ENCODE data around the gene TK1. TPM values are rescaled to one million over a fixed set of nuclear protein-coding genes. Genes with fewer than 3 reads are reported as not detected.

The TK1 gene, protein sequence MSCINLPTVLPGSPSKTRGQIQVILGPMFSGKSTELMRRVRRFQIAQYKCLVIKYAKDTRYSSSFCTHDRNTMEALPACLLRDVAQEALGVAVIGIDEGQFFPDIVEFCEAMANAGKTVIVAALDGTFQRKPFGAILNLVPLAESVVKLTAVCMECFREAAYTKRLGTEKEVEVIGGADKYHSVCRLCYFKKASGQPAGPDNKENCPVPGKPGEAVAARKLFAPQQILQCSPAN
- 19.5 TPM for total RNA-seq

DNA sequence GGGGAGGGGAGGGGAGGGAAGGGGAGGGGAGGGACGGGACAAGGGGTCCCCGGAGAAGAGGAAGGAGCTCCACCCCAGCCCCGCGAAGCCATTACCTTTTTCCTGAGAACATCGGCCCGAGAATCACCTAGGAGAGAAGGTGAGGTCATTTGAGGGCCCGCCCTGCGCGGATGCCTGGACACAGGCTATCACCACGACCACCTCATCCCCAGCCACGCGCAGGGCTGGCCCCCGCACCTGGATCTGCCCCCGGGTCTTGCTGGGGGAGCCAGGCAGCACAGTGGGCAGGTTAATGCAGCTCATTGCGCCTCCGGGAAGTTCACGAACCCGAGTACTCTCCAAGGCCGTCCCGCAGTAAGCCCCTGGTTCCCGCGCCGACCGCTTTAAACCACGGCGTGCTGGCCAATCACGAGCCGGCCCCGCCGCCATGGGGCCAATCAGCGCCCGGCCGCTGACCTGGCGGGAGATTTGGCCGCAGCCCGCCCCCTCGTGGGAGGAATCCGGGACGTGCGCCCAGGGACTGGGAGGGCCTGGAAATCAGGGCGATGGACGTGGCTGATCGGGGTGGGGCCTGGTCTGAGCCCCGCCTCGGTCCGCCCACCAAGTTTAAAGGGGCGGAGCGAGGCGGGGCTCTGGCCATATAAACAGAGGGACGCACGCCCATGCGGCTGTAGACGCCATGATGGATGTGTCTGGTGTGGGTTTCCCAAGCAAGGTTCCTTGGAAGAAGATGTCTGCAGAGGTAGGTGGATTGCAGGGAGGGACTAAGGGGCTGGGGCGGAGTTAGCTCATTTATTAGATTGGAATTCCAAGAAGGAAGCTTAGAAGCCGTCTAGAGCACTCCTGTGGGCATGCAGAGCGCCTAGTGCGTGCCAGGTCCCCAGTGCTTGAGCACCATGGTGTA lies at the start of gene TK1, which contains the start of gene AFMID:
Gene TK1, minus strand, starts transcription at position 361 of the 904 bp plus-strand sequence. Its CDS starts 58 bp downstream, at position 303.
Gene AFMID, plus strand, starts transcription at position 671 of the 904 bp plus-strand sequence. Its CDS starts 9 bp downstream, at position 680.
- DNase-seq = peak; percentile 98

DNA sequence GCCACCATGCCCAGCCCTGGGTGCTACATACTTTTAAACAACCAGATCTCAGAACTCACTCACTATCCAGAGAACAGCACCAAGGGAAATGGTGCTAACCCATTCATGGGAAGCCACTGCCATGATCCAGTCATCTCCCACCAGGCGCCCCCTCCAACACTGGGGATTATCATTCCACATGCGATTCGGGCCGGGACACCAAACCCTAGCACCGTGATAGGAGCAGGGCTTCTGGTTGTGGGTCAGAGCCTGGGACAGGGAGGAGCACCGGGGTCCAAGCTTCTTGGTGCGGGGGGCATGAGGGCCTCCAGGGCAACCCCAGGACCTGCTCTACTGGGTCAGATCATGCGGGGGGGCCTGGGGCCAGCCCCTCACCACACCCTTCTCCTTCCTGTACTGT lies 49.0 kb upstream of the TK1 start:
- DNase-seq = no peak

DNA sequence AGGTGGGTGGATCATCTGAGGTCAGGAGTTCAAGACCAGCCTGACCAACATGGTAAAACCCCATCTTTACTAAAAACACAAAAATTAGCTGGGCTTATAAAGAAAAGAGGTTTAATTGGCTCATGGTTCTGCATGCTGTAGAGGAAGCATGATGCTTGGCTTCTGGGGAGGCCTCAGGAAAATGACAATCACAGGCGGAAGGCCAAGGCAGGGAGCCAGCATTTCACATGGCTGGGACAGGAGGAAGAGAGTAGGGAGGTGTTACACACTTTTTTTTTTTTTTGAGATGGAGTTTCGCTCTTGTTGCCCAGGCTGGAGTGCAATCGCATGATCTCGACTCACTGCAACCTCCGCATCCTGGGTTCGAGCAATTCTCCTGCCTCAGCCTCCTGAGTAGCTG lies 48.2 kb upstream of the TK1 start:
- peak; percentile 82 for DNase-seq

DNA sequence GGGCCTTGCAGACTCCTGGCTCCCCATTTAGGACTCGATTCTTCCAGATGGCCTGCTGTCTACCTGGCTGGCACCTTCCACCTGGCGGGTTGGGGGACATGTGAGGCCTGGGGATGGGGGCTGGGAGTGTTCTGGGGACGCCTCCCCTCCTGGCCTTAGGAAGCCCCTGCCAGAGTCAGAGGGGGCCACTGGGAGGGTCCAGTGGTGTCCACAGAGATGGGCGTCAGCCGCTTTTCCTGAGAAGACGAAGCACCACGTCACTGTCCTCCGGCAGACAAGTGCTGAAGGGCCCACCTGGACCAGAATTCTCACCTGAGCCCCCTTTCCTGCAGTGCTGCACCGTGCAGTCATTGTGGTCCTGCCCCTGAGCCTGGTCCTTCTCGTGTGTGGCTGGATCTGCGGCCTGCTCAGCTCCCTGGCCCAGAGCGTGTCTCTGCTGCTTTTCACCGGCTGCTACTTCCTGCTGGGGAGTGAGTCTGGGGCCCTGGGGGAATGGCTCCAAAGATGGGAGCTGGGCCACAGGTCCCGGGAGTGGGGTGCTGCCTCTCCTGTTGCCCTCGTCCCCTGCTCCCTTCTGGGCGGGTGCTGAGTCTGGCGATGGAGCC lies 47.5 kb upstream of the TK1 start:
- DNase-seq = no peak

DNA sequence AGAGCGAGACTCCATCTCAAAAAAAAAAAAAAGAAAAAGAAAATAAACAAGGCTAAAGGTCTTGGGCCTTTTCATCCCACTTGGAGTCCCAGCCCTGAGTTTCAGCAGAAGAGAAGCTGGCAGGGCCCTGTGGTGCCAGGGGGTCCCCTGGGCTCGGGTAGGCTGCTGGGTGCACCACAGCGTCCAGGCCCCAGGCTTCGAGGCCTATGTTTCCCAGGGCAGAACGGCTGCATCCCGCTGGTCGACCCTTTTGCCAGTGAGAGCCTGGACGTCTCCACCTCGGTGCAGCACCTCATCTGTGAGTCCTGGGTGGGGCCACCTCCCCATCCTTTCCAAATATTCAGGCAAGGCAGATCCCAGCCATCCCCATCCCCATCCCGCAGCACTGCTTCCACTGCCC lies 46.8 kb upstream of the TK1 start:
- no peak for DNase-seq

DNA sequence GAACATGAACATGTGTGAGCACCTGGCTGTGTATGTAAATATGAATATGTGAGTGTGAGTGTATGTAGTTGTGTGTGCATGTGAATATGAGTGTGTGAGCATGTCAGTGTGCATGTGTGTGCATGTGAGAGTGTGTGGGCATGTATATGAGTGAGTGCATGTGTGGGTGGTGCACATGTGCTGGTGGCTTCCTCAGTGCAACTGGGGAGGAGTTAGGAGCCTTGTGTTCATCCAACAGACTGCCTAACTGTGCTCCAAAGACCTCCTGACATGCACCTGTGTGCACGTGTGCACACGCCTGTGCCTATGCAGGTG lies 46.0 kb upstream of the TK1 start:
- no peak for DNase-seq

DNA sequence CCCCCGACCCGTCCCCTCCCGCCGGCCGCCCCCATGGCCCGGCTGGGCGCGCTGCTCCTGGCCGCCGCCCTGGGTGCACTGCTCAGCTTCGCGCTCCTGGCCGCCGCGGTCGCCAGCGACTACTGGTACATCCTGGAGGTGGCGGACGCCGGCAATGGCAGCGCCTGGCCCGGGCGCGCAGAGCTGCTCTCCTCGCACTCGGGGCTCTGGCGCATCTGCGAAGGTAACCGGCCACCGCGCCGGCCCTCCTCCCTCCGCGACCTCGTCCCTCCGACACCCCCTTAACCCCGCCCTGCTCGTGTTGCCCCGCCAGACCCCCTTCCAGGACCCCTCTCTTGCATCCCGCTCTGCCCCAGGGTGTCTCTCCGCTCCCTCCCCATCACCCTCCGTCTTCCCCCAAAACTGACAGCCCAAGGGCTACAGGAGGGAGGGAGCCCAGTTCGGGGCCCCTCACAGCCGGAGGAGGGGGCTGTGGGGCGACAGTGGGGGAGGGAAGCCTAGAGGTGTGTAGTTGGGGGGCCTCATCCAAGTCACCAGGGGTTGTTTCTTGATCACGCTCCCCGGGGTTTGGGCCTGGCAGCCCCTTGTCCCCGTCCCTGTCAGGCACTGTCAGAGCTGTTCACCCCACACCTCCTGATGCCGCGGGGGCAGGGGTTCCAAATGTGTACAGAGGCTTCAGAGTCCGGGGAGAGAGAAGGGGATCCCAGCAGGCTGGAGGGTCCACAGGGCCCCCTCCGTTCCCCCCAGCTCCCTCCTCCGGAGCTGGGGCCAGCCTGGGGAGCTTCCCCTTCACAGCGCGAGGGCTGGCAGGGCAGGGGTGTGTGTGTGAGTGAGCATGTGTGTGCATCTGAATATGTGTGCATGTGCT lies 45.4 kb upstream of the TK1 start:
- DNase-seq = no peak

DNA sequence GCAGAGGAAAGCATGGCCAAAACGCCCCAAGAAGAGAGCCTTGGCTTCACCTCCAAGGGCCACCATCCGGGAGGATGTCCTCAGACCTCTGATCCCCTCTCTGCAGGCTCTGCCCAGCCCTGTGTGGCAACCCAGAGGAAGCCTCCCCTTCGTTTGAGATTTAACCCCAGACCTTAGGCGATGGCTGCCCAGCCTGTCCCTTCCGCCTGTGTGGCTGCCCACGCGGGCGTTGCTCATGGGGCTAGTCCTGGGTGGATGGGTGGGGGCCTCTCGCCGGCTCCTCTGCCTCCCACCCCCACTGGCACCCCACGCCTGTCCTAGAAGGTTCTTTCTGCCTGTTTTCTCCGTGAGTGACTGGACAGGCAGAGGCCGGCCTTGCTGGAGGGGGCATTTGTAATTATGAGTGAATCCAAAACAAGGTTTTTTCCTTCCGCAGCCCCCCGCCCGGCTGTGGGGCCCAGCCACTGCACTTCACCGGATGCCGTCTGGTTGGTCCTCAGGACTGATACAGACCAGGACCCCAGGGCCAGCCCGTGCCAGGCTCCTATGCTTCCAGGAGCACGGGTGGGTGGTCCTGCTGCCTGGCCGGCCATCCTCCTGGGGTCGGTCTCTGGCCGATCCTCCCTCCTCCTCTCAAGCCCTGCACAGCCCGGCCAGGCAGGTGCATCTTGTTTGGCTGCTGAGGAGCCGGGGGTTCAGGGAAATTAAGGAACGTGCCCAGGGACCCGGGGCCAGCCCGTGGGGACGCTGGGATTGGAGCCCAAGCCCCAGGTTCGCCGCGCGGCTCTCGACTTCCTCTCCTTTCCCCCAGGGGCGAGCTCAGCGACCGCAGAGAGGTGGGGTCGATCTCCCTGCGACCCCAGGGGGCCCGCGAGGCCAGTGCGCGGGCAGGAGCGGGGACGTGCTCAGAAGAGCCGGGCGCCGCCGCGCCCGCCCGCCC lies 44.4 kb upstream of the TK1 start, which contains the start of gene TMEM235:
Gene TMEM235, plus strand, starts transcription at position 636 of the 940 bp plus-strand sequence. CDS start 393 bp downstream, outside the sequence.
- no peak for DNase-seq

DNA sequence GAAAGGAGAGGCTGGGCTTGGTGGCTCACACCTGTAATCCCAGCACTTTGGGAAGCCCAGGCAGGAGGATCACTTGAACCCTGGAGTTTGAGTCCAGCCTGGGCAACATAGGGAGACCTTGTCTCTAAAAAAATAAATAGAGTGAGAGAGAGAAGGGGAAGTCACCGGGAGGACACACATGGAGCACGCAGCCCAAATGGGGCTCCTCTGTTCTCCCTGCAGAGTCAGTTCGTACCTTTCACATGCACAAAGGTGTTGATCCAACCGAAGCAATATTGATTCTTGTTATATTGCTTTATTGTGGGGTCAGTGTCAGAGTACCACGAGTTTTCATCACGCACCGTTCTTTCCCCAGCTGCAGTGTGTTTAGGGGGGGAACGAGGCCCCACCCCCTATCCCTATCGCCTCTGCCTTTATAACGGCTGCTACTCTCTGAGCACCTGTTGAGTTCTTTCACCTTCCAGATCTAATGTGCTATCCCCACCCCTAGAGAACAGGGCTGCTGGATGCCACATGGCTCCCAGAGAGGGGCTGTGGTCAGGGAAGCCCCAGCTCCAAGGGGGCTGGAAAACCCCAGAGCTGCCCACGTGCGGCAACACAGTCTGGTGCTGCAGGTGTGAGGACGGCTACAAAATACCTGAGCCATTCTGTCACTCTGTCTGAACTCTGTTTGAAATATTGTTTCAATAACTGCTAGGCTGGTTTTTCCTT lies 43.6 kb upstream of the TK1 start:
- no peak for DNase-seq

DNA sequence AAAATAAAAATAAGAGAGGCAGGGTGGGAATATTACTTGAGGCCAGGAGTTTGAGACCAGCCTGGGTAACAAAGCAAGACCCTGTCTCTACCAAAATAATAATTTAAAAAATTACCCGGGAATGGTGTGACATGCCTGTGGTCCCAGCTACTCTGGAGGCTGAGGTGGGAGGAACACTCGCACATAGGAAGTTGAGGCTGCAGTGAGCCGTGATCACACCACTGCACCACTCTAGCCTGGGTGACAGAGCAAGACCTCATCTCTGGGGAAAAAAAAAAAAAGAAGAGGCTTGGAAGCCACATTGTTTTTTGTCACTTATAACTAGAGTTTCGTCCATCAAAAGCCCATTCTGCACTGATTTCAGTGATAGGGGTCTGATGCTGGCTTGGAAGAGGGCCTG lies 41.3 kb upstream of the TK1 start:
- DNase-seq = no peak

DNA sequence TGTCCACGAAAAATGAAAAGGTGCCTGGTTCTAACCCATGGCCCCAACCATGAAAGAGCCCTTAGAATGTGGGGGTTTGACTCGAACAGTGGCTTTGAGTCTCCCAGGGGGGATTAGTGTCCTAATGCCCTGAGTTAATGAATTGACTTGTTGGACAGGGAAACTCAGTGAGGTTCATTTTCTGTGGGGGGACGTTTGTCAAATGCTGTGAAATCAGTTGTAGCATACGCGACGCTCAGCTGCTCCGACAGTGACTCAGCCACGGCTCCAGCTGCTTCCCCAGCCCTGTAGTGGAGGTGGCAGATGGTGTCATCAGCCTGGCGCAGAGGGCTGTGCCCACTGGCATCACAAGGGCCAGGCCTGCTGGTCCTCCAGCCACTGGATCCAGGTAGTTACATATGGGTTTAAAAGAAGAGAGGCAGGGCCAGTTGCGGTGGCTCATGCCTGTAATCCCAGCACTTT lies 40.6 kb upstream of the TK1 start:
- DNase-seq = peak; percentile 78

DNA sequence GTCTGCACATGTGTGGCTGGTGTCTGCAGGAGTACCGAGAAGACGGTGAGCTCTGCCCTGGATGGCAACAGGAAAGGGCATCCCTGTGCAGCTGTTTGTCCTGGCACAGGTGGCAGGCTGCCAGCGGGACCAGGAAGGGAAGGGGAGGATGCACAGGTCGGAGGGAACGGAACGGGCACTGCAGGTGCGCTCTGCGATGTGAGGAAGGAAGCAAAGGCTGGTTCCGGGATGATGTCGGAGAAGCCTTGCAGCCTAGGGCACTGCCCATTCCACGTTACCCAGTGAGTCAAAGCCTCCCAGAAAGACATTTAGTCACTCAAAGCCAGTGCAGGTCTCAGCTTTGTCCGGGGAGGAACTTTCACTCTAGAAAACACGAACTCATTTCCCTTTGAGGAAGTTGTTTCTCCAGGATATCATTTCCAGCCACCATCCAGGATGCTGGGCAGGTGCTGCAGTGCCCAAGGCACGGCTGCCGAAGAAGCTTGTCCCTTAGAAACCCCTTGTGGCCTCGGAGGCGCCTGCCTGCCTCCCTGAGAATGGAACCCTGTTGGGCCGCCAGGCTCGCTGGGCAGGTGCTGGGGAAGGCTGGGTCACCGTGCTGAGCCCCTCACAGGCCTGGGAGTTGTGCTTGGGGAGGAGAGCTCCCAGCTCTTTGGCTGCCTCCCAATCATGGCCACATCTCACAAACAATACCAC lies 40.1 kb upstream of the TK1 start:
- DNase-seq = no peak

DNA sequence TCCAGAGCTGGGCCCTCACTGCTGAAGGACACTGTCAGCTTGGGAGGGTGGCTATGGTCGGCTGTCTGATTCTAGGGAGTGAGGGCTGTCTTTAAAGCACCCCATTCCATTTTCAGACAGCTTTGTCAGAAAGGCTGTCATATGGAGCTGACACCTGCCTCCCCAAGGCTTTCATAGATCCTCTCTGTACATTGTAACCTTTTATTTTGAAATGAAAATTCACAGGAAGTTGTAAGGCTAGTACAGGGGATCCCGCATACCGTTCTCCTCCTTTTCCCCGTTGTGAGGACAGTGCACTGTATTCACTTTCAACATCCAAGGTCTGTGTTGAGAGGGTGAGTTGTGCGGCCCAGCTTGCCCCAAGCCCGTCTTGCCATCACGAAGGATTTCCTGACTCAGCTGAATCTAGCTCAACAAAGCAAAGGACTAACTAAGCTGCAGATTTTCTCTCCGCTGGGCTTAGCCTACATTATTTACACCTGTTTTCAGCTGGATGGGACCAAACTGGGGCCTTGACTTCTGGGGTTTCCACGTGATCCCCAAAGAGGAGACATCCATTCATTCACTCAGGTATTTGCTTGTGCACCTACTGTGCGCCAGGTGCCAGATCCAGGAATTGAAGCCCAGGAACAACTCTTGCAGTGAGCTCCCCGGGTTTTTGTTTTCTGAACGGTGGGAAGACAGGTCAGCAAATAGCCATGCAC lies 39.4 kb upstream of the TK1 start:
- no peak for DNase-seq

DNA sequence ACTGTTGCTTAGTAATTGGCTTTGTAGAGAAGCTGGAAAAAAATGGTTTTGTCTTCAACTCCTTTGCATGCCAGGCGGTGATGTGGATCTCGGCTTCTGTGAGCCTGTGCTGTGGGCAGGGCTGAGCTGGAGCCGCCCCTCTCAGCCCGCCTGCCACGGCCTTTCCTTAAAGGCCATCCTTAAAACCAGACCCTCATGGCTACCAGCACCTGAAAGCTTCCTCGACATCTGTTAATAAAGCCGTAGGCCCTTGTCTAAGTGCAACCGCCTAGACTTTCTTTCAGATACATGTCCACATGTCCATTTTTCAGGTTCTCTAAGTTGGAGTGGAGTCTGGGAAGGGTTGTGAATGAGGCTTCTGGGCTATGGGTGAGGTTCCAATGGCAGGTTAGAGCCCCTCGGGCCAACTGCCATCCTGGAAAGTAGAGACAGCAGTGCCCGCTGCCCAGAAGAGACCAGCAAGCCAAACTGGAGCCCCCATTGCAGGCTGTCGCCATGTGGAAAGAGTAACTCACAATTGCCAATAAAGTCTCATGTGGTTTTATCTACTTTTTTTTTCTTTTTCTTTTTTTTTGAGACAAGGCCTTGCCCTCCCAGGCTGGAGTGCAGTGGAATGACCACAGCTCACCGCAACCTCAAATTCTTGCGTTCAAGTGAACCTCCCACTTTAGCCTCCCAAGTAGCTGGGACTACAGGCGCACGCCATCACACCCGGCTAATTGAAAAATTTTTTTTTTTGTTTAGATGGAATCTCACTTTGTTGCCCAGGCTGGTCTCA lies 38.4 kb upstream of the TK1 start:
- no peak for DNase-seq

DNA sequence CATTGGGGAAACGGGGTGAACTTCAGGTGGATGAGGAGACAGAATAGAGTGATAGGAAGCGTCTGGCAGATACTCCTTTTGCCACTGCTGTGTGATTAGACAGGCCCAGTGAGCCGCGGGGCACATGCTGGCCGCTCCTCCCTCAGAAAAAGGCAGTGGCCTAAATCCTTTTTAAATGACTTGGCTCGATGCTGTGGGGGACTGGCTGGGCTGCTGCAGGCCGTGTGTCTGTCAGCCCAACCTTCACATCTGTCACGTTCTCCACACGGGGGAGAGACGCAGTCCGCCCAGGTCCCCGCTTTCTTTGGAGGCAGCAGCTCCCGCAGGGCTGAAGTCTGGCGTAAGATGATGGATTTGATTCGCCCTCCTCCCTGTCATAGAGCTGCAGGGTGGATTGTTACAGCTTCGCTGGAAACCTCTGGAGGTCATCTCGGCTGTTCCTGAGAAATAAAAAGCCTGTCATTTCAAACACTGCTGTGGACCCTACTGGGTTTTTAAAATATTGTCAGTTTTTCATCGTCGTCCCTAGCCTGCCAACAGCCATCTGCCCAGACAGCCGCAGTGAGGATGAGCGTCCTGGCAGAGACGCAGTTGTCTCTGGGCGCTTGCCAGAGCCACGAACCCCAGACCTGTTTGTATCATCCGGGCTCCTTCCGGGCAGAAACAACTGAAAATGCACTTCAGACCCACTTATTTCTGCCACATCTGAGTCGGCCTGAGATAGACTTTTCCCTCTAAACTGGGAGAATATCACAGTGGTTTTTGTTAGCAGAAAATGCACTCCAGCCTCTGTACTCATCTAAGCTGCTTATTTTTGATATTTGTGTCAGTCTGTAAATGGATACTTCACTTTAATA lies 37.6 kb upstream of the TK1 start:
- DNase-seq = peak; percentile 55

DNA sequence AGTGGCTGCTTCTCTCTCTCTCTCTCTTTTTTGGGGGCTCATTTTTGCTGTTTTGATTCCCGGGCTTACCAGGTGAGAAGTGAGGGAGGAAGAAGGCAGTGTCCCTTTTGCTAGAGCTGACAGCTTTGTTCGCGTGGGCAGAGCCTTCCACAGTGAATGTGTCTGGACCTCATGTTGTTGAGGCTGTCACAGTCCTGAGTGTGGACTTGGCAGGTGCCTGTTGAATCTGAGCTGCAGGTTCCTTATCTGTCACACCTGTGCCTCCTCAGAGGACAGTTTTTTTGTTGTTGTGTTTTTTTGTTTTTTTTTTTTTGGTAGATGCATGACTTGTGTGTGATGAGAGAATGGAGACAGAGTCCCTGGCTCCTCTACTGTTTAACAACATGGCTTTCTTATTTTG lies 36.9 kb upstream of the TK1 start:
- DNase-seq = no peak

DNA sequence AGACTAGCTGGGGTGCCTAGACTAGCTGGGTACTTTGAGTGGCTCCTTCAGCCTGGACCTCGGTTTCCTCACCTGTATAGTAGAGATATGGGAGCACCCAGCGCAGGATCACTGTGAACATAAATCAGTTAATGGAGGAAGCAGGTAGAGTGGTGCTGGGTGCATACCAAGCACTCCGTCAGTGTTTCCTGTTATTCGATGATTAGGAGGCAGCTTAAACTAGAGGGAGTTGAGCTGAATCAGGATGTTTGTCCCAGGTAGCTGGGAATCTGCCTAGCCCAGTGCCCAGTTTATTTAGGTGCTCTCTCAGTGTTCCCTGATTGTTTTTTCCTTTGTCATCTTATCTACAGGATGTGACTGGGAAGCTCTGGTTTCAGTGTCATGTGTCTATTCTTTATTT lies 36.2 kb upstream of the TK1 start:
- DNase-seq = no peak

Measured in tongue (tissue), 2 donors.